SIG-M5 (cell line): Measurements from ENCODE around the gene GARS1.

ENCODE experiments used
- DNase-seq: peaks from one replicate; lab custom pipeline; 2025; lab: John Stamatoyannopoulos, UW

GARS1 gene

DNA sequence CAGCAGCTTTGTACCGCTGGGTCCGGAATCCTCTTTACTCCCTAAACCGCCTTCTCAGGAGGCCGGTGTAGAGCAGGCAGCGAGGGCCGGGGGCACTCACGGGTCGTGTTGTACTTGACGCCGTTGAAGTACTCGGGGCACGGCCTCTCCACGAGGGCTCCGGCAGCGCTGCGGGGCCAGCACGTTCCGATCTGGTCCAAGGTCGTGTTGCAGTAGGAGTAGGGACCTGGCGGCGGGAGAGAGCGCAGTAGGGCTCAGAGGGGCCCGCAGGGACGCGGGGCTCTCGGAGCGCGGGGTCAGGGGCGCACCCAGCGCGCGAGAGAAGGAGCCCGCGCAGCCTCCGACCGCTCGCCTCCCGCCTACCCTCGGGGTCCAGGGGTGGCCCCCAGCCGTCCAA lies 87.1 kb downstream of the GARS1 start:
- no peak for DNase-seq

DNA sequence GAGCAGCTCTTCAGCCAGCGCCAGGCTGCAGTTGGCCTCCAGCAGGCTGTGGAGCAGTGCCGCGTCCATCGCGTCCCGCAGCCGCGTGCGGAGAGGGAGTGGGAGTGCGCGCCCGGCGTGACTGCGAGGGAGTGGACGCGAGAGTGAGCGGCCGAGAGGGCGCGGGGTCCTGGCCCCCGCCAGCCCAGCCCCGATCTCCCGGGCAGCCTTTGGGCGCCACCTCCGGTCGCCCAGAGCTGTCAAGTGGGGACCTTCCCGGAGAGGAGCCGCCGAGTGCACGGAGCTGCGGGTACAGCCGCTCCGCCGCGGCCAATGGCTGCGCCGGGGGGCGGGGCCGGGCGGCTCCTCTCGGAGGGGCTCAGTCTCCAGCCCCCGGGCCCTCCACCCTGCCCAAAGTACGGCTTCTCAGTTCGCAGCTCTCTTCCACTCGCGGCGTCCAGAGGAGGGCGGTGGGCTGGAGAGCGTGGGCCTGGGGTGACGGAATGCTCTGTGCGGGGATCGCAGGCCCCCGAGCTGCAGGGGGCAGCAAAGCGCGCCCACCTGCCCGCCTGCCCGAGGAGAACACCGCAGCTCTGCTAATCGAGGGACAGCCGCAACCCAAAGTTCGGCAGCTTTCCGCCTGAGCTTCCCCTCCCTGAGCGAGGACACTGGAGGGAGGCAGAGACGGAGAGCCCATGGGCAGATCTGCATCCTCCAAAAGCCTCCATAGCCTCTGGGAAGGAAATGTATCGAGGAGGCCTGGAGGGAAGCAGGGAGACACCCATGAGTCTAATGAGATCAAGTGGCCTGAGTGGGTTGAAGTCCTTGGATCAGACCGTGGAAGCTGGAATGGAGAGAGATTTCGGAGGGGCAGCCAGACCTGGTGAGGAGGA lies 87.8 kb downstream of the GARS1 start, which contains the start of gene CRHR2:
CRHR2 (minus strand) TSS at position 245 of the 872 bp plus-strand sequence; CDS start at position 69, 176 bp downstream.
- DNase-seq, result no peak

DNA sequence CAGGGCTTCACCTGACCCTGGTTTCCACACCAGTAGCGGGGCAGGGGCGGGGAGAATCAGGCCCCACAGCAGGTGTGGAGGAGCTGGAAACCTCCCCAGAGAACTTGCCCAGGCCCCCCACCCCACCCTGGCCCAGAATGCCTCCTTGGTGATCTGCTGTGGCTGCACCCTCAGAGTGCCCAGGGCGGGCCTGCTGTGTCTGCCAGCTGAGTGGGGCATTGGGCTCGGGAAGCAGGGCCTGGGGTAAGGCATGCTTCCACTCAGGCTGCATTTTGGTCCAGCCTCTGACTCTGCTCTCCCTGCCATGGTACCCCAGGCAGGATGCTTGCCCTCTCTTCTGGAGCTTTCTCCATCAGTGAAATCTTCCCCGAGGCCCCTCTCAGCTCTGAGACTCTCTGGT lies 88.6 kb downstream of the GARS1 start:
- no peak for DNase-seq
